HG02938 (cell line): ENCODE results near the gene TSPAN9.

Source experiments
- ATAC-seq: cut with Tn5 transposase; IDR thresholded peaks from one replicate; pipeline ENCODE4 v1.9.1; 2021; ENCODE audit warnings: mild to moderate bottlenecking, moderate library complexity; ENCODE audit not compliant: unreplicated experiment

TSPAN9 gene

DNA sequence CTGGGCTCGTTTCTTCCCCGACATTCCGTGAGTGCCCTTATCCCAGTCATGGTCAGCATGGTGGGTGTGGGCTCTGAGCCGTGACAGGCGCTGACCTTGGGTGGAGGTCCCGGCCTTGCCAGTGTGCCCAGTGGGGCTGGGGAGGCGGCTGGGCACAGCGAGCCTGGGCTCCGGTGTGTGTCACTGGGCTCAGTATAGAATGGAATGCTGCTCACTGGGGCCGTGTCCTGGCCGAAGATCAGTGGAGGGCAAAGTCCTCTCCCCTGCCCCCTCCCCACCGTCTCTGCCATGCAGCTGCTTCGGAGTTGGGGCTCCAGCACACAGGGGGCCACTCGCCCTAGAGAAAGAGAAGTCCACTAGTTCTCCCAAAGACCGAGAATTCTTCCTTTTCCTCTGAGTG lies 164.4 kb downstream of the TSPAN9 start:
- no peak for ATAC-seq

DNA sequence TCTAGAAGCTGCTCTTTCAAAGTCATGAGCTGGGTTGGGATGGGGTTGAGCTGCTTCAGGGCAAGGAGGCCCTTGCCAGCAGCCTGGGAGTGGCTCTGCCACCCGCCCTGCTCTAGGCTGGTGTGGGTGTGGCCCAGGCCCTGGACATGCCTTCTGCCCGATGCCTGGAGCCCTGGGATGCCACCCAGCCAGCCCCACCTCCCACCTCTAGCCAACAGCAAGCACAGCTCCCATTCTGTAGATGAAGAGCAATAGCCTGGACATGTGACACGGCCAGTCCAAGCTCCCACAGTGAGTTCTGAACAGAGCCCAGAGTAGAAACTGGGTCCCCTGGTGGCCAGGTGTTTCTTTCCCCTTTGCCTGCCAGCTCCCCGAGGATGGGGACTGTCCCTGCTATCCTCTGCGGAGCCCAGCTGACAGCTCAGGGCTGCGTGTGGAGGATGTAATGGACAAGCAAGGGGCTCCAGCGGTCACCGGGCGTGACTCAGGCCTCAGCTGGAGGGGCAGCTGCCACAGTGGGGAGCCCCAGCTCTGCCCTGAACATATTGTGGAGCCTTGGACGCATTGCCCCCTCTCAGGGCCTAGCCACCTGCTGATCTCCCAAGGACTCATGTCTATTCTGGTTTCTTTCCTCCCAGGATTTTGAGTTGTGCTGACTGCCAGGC lies 165.2 kb downstream of the TSPAN9 start:
- no peak for ATAC-seq

DNA sequence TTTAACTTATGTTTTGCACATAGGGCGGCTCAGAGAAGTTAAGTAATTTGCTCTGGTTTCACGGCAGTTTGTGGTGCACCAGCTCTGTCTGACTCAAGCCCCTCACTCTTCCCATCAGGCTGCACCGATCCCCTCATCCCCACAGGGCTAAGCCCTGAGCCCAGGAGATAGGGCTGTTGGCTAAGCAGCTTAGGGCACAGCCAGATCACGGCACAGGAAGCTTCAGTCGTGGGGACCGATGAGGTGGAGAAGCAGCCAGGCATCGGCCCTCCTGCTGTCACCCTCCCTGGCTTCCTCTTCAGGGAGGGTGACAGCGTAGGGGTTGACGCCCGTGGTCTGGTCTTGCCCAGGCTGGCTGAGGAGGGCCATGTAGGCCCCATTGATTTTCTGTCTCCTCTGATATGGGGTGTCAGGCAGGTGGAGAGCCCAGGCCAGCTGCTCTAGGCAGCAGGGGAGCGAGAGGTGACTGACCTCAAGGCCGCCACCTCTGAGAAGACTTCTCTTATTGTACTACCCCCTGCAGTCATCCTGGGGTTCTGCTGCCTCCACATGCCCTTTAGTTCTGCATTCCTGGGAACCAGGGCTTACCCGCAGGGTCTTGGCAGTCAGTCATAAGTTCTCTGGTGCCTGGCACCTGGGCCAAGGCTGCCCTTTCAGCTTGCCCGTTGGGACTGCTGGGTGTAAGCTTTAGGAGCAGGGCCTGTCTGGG lies 166.4 kb downstream of the TSPAN9 start:
- no peak for ATAC-seq

DNA sequence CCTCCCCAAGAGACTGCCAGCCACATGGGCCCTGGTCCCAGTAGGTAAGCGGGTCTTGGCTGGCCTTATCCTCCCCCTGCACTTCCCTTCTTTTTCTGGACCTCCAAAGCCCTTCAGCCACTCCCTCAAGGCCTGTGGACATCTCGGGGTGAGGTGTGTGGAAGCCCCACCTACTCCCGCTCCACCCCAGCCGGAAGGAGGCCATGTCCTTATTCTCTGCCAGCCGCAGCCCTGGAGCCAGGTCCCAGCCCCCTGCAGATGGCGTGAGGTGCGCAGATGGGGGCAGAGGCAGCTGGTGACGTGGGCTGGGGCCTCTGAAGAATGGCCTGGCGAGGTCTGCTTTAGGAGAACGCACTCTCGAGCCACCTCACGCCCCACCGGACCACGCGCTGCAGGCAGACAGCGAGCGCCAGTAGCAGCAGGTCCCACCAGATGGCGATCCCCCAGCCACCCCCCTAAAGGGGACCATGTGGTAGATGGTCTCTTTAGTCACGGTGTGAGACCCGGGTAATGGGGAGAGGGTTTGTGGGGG lies 167.1 kb downstream of the TSPAN9 start:
- ATAC-seq = no peak

DNA sequence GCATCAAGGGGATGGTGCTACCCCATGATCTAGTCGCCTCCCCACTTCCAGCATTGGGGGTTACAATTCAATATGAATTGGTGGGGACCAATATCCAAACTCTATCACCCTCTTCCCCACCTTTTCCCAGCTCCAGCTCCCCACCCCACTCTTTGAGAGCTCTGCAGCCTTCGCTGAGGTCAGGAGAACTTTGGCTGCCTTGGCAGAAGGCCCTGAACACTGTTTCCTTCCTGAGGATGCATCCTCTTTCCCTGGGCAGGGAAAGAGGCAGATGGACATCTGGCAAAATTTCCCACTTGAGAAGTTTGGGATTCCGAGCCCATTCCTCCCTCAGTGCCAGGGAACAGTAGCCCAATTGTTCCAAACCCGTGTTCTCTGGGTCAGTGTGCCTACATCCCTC lies 169.1 kb downstream of the TSPAN9 start:
- ATAC-seq = no peak

DNA sequence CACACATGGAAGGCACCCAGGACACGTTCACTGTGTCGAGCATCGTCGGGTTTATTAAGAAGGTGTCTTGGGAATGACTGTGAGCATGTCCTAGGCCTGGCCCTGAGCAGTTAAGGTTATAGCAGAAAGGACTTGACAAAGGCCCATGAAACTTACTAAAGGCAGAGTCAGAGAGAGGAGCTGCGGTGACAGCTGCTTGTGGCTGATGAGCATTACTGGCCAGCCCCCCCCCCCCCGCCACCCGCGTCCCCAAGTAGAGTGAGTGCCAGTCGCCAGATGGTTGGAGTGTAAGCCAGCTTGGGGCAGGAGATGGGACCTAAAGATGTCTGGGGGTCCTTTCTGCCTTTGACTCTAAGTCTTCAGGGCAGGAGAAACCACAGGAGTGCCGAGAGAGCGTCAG lies 169.9 kb downstream of the TSPAN9 start:
- no peak for ATAC-seq

DNA sequence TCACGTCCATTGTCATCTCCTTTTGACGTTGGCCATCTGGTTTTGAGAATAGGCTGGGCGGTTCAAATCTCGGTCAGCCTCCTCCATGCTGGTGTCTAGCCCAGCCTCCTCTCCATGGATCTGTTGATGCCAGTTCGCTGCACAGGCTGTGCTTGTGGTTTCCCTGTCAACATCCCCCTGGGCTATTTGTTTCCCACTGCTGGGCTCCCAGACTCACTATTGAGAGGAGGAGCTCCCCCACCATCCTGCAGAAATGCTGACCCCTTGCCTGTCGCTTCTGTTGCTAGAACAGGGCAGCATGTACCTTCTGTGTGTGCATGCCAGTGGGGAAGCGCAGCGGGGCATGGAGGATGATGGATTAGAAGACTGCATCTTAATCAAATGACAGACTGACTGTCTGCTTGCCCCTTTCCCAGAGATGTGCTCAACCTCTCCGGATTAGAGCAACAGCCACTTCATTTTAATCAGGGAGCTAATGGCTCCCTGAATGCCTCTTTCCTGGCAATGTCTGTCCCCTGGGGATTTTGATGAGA lies 170.5 kb downstream of the TSPAN9 start:
- no peak for ATAC-seq

DNA sequence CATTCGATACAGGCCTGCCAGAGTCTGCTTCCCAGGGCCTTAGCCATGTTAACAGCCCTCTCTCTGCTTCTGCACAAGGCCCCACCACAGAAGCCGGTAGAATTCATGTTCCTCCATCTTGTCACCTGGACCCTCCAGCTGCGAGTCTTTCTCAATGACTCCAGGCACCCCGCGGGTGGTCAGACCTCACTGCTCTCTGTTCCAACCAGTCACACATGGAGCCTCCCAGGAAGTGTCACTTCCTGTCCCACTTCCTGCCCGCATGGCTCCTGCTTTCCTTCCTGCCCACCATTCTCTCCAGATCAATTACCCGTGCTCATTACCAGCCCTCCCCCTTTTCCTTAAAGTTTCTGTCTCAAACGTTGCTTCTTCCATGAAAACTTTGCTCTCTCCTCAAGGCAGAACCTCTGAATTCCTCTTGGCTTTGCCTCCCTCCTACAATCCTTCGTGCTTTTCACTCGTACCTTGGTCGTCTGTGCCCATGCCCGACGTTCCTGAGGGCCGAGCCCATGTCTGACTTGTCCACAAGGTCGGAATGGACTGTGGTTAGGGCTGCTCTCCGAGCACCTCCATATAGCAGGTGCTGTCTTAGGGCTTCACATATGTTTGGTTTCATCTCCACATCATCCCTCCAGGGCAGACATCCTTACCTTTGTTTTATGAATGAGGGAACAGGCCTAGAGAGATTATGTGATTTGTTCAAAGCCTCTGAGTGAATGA lies 172.1 kb downstream of the TSPAN9 start:
- ATAC-seq = no peak

DNA sequence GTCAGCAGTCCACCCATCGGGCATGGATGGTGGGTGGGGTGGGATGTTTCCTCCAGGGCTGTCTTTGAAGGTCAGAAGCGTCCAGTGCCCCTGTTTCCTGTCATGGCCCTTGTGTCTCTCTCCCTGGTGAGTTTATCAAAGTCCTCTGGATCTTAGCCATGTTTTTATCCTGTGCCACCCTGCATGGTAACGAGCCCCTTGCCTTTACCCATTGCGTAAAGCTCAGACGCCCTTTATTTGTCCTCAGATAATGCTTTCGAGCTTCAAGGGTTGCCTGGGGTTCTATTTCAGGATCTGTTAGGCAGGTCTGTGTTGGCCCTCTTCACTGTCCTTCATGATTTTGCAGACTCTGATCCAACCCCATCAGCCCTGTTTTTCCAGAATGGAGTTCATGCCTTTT lies 172.9 kb downstream of the TSPAN9 start:
- ATAC-seq = no peak

DNA sequence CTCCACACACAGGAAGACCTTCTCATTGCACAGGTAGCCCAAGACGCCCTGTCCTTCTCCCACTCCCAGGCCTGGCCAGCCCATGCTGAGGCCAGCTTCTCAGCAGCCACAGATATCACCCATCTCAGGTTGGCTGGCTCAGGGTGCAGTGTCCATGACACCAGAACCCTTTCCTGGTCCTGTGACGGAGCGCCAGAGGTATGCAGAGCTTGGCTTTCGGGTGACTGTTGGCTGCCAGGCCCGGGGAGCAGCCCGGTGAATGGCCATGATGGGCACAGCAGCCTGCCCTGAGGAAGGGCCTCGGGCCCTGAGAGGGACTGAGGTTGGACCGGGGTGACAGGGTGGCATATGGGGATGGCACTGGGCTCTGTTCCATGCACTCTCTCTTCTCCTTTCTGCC lies 173.4 kb downstream of the TSPAN9 start:
- ATAC-seq = no peak

DNA sequence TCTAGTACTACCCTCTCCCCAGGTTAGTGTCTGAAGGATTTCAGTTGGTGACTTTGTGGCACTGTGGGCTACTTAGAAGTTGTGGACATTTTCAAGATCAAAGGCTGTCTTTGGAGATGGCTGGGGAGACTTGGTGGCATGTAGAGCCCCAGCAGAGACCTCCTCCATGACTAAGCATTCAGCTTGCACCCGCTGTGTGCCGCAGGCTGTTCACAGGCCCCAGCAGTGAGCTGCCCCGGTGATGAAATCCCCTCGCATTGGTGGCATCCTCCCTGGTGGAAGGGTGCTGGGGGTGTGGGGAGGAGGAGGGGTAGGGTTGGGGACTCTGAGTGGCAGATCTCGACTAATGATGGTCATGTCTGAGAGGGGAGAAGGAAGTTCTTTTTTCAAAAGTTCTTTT lies 173.9 kb downstream of the TSPAN9 start:
- no peak for ATAC-seq

DNA sequence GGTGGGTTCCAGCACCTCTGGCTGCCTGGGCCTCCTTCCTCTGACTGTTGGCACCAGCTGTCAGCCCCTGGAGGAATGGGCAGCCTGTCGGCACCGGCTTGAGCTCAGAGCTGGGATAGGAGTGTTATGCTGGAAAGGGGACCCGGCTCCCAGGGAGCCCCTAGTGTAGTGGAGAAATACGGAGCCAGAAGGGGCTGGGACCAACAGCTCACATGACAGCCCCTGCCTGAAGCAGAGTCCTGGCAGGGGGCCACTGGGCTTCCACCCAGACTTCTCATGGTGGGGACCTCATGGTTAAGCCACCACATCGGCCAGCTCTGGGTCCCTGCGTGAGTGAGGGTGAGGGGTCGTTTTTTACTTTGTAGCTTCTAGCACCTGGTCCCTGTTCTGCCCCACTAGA lies 174.5 kb downstream of the TSPAN9 start:
- ATAC-seq = no peak

DNA sequence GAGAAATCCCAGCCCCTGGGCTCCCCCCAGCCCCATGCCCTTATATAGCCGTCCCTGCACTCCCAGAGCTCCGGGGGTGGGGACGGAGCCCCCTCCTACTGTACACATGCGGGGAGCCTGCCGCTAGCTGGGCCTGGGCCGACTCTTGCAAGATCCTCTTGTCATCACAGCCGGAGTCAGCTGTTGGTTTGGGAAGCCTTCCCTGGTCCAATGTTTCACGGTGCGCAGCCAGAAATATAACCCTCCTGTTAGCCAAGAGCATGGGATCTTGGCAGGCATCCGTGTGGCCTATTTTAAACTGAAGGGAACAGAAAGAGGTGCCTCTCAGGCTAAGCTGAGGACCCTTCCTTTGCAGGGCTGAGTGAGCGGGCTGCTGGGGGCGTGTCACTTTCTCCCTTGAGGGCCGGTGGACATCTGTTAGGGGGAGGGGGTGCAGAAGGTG lies 175.3 kb downstream of the TSPAN9 start:
- no peak for ATAC-seq

DNA sequence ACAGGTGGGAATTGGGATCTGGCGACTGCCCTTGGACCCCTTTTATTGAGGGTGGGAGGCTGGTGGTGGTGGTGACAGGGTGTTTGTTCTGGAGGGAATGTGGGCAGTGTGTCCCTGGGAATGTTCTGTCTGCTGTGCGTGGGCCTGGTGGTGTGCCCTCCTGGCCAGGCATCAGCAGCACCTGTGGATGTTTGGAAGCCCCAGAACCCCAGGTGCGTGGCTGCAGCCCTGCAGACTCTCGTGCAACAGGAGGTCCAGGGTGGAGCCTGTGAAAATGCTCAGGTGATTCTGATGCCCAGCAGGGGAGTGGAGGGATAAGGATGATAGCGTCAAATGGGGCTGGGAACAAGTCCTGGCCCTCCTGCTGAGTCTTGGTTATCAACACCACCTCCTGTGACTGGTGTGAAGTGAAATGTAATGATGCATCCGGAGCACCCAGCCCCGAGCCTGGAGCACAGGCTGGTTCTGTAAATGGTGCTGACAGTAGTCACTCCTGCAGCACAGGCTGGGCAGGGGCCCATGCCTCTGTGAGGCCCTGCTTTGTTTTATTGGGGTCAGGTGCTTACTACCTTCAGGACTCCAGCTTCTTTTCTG lies 176.6 kb downstream of the TSPAN9 start:
- no peak for ATAC-seq

DNA sequence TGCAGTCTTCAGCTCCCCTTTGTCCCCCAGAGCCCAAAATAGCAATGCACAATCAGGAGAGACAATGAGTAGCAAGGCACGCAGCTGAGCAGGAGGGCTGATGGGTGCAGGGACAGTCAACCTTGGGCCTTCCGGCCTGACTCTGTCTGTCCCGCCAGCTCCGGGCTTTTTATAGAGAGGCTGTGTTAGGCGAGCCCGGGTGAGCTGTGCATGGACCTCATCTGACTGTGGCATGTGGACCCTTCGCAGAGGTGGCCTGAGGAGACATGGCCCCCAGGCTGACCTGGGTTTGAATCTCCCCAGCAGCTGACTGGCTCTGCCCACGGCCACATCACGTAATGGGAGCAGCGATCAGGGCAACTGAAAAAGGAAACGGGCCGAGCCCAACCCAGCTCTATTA lies 177.9 kb downstream of the TSPAN9 start:
- no peak for ATAC-seq

DNA sequence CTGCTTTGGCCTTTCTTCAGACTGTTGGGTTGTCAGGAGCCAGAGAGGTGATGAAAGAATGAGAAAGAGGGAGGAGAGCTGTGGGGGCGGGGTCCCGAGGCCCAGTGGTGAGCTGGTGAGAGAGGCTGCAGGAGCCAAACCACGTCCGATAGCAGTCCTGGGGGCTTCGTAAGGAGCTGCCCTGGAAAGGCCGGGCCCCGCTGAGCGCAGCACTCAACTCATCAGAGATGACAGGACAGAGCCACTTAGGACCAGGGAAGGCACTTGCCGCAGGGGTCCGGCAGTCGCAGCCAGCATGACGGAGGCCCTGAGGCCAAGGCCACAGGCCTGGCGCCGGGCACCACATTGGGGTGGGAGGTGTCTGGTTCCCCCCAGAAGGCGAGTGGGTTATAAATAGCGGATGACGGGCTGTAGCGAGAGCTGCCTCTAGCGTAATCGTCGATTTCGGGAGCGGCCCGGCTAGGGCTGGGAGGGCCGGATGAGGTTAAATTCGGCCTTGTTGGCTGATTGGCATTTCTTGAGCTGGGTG lies 179.0 kb downstream of the TSPAN9 start:
- ATAC-seq = no peak

DNA sequence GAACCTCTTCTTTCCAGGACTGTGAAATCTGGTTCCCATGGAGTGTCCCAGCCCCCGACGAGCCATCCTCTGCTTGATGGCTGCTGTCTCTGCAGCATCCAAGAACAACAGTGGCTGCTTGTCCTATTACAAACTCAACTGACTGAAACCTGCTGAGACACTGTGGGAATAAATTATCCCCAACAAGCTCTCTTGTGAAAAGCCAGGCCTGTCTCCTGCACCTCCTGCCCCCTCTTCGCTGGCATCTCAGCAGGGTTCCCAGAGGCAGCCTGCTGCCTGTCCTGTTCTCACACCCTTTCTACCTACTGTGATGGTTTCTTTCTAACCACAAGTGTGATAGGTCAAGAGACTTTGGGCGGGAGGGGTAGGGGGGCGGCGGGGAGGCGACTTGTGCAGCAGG lies 180.2 kb downstream of the TSPAN9 start:
- no peak for ATAC-seq

DNA sequence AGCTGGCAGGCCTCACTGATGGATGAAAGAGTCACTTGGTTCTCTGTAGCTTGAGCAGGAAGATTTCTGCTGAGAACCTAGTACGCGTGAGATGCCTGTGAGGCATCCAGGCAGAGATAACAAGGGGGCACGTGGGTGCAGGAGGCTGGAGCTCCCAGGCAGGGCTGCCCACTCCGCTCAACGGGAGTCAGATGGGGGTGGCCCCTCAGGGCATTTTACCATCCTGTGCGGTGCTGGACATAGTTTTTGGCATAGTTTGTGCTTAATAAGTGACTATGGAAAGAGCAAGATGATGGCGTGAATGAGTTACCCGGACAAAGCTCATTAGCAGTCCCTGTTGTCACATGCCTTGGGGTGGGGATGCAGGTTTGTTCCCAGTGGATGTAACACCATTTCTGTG lies 182.8 kb downstream of the TSPAN9 start:
- ATAC-seq = no peak

DNA sequence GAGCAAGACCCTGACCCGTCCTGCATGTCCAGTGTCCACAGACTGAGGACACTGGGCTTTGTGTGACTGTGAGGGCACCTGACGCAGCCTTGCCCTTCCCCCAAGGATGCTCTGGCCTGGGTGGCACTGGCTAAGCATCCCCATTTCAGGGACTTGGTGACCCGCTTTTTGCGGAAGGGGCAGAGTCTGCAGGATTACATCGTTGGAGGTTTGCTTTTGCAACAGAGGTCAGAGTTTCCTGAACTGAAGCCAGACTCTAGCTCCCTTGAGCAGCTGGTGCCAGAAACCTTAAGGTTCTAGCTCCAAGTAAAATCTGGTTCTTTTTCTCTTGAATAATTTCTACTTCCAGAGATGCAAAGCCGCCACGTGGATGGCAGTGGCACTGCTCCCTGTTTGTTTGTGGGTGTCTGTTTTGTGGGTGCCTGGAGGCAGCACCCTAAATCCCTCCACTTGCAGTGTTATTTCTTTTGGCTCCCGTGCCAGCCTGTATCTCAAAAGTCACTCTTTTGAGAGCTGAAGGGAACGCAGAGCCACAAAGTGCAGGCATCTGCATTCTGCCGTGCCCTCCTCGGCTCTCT lies 184.7 kb downstream of the TSPAN9 start:
- ATAC-seq = no peak

DNA sequence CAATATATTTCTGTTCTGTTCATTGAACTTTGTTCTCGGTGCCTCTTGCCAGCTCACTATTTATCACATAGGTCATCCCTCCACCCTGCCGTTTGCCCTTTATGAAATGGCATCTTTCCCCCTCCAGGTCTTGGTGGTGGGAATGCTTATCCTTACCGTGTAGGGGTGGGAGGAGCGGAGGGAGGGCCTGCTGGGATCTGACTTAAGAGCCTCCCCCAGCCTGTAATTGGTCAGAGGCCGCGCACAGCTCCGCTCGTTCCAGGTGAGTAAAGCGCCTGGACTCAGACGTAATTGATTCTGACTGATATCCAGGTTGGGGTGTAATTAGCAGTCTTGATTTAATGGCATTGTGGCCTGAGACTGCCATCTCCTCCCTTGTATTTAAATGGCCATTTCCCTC lies 185.3 kb downstream of the TSPAN9 start:
- ATAC-seq = no peak

DNA sequence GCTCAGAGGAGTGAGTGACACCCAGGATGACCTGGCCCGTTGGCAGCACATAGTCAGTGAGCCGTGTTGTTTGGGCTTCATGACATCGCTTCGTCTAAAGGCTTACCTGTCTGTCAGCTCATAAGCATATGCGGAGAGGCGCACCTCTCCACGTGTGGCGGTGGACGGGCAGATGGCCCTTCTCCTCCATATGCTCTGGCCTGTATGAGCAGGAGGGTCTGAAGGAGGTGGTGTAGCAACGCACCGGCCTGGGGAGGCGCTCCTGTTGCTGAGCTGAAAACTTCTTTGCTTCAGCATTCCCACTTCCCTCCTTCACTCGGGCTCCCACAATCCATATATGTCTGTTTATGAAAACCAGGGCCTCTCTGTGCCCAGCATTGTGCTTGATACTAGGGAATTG lies 186.1 kb downstream of the TSPAN9 start:
- no peak for ATAC-seq
